Measurements from ENCODE around the gene PCDHGB7.
"Not testable (repeated sequence)": the region's sequence is repeated elsewhere in the genome, so short reads cannot be mapped to it uniquely, and the experiment has no call there.

The PCDHGB7 gene

DNA sequence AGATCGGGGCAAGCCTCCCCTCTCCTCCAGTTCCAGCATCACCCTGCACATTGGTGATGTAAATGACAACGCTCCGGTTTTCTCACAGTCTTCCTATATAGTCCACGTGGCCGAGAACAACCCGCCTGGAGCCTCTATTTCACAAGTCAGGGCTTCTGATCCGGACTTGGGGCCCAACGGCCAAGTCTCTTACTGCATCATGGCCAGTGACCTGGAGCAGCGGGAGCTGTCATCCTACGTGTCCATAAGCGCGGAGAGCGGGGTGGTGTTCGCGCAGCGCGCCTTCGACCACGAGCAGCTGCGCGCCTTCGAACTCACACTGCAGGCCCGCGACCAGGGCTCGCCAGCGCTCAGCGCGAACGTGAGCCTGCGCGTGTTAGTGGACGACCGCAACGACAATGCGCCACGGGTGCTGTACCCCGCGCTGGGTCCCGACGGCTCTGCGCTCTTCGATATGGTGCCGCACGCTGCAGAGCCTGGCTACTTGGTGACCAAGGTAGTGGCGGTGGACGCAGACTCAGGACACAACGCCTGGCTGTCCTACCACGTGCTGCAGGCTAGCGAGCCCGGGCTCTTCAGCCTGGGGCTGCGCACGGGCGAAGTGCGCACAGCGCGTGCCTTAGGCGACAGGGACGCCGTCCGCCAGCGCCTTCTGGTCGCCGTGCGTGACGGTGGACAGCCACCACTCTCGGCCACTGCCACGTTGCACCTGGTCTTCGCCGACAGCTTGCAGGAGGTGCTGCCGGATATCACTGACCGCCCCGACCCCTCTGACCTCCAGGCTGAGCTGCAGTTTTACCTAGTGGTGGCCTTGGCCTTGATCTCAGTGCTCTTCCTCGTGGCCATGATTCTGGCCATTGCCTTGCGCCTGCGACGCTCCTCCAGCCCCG lies 28.1 kb upstream of the PCDHGB7 start:
- no peak overlapping the region for H3K4me3 ChIP-seq (replicated peaks; ENCODE audit: low read depth, low read length)
- TF ChIP-seq, protein P1, sequence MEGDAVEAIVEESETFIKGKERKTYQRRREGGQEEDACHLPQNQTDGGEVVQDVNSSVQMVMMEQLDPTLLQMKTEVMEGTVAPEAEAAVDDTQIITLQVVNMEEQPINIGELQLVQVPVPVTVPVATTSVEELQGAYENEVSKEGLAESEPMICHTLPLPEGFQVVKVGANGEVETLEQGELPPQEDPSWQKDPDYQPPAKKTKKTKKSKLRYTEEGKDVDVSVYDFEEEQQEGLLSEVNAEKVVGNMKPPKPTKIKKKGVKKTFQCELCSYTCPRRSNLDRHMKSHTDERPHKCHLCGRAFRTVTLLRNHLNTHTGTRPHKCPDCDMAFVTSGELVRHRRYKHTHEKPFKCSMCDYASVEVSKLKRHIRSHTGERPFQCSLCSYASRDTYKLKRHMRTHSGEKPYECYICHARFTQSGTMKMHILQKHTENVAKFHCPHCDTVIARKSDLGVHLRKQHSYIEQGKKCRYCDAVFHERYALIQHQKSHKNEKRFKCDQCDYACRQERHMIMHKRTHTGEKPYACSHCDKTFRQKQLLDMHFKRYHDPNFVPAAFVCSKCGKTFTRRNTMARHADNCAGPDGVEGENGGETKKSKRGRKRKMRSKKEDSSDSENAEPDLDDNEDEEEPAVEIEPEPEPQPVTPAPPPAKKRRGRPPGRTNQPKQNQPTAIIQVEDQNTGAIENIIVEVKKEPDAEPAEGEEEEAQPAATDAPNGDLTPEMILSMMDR (IDR thresholded peaks at IDR 0.05; ENCODE audit: low read length, missing control alignments): no peak
- DNase-seq (ENCODE audit: low read depth): no peak

DNA sequence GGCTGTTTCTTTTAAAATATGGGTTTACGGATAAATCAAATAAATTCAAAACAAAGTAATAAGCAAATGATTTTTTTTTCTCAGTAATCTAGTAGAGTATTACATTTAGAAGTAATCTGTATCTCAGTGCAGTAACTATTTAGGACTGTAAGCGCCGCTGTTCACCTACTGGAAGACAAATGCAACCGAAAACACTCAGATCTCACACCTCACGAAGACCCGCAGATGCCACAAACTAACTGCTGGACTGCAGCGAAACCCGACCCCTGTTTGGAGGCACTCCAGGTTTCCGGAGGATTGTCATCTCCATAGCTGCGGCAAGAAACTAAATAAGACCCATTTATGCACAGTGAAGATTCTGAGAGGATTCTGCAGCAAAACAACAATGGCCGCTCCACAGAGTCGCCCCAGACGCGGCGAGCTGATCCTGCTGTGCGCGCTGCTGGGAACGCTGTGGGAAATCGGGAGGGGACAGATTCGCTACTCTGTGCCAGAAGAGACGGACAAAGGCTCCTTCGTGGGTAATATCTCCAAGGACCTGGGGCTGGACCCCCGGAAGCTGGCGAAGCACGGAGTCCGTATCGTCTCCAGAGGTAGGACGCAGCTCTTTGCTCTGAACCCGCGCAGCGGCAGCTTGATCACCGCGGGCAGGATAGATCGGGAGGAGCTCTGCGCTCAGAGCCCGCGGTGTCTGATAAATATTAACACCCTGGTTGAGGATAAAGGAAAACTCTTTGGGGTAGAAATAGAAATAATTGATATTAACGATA lies 24.9 kb upstream of the PCDHGB7 start, which contains the start of gene PCDHGA8:
Gene PCDHGA8, plus strand, starts transcription at position 205 of the 770 bp plus-strand sequence. Its CDS starts 181 bp downstream, at position 386.
- H3K4me3 ChIP-seq (replicated peaks; ENCODE audit: low read depth, low read length): no peak within 1 kb of the TSS
- peak; percentile 33 for DNase-seq (ENCODE audit: low read depth)
- TF ChIP-seq, protein P1 (IDR thresholded peaks at IDR 0.05; ENCODE audit: low read length, missing control alignments): peak; percentile 17

DNA sequence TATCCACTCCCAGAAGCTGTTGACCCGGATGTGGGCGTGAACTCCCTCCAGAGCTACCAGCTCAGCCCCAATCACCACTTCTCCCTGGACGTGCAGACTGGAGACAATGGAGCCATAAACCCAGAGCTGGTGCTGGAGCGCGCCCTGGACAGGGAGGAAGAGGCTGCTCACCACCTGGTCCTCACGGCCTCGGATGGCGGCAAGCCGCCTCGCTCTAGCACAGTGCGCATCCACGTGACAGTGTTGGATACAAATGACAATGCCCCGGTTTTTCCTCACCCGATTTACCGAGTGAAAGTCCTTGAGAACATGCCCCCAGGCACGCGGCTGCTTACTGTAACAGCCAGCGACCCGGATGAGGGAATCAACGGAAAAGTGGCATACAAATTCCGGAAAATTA lies 24.2 kb upstream of the PCDHGB7 start:
- DNase-seq (ENCODE audit: low read depth): no peak
- H3K4me3 ChIP-seq (replicated peaks; ENCODE audit: low read depth, low read length): no peak overlapping the region
- TF ChIP-seq, protein P1 (IDR thresholded peaks at IDR 0.05; ENCODE audit: low read length, missing control alignments): no peak

DNA sequence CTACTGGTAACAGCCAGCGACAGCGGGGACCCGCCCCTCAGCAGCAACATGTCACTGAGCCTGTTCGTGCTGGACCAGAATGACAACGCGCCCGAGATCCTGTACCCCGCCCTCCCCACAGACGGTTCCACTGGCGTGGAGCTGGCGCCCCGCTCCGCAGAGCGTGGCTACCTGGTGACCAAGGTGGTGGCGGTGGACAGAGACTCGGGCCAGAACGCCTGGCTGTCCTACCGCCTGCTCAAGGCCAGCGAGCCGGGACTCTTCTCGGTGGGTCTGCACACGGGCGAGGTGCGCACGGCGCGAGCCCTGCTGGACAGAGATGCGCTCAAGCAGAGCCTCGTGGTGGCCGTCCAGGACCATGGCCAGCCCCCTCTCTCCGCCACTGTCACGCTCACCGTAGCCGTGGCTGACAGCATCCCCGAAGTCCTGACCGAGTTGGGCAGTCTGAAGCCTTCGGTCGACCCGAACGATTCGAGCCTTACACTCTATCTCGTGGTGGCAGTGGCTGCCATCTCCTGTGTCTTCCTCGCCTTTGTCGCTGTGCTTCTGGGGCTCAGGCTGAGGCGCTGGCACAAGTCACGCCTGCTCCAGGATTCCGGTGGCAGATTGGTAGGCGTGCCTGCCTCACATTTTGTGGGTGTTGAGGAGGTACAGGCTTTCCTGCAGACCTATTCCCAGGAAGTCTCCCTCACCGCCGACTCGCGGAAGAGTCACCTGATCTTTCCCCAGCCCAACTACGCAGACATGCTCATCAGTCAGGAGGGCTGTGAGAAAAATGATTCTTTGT lies 22.9 kb upstream of the PCDHGB7 start:
- H3K4me3 ChIP-seq (replicated peaks; ENCODE audit: low read depth, low read length); DNase-seq (ENCODE audit: low read depth): not testable (repeated sequence)

DNA sequence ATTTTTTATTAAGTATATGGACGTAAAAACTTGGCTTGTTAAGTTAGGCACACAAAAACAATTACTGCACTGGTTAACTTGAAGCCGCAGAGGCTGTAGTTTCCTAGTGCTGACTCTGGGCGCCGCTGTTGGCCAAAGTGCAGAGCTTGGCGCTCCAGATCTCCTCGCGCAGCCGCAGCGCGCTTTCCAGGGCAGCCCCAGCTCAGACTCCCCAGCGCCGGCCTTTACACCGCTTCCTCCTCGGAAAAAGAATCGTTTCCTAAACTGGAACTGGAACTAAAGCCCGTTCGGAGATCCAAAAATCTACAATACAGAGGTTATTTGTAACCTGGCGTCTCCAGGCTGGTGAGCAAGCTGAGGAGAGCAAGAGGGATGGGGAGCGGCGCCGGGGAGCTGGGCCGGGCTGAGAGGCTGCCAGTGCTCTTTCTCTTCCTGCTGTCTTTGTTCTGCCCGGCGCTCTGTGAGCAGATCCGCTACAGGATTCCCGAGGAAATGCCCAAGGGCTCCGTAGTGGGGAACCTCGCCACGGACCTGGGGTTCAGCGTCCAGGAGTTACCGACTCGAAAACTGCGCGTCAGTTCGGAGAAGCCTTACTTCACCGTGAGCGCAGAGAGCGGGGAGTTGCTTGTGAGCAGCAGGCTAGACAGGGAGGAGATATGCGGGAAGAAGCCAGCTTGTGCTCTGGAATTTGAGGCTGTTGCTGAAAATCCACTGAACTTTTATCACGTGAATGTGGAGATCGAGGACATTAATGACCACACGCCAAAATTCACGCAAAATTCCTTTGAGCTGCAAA lies 19.5 kb upstream of the PCDHGB7 start, which contains the start of gene PCDHGB5:
Gene PCDHGB5, plus strand, starts transcription at position 192 of the 796 bp plus-strand sequence. Its CDS starts 181 bp downstream, at position 373.
- TF ChIP-seq, protein P1 (IDR thresholded peaks at IDR 0.05; ENCODE audit: low read length, missing control alignments): peak; percentile 64
- peak within 1 kb of the TSS; percentile 50 for H3K4me3 ChIP-seq (replicated peaks; ENCODE audit: low read depth, low read length)
- DNase-seq (ENCODE audit: low read depth): peak; percentile 78

DNA sequence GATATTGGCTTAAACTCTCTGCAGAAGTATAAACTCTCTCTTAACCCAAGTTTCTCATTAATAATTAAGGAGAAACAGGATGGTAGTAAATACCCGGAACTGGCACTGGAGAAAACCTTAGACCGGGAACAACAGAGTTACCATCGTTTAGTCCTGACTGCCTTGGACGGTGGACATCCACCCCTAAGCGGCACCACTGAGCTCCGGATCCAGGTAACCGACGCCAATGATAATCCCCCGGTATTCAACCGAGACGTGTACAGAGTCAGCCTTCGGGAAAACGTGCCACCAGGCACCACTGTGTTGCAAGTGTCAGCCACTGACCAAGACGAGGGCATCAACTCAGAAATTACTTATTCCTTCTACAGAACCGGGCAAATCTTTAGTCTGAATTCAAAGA lies 18.9 kb upstream of the PCDHGB7 start:
- no peak for DNase-seq (ENCODE audit: low read depth)
- H3K4me3 ChIP-seq (replicated peaks; ENCODE audit: low read depth, low read length): peak overlapping the region; percentile 28
- TF ChIP-seq, protein P1 (IDR thresholded peaks at IDR 0.05; ENCODE audit: low read length, missing control alignments): no peak
